HG03025 (cell line): Measurements from ENCODE around the gene NSG2.
"Not testable (repeated sequence)": the region's sequence is repeated elsewhere in the genome, so short reads cannot be mapped to it uniquely, and the experiment has no call there.

Experiments used
- ATAC-seq: cut with Tn5 transposase; IDR thresholded peaks from one replicate; pipeline ENCODE4 v1.9.1; 2021; ENCODE audit warnings: mild to moderate bottlenecking, moderate library complexity; ENCODE audit not compliant: unreplicated experiment, low FRiP score

Gene NSG2

DNA sequence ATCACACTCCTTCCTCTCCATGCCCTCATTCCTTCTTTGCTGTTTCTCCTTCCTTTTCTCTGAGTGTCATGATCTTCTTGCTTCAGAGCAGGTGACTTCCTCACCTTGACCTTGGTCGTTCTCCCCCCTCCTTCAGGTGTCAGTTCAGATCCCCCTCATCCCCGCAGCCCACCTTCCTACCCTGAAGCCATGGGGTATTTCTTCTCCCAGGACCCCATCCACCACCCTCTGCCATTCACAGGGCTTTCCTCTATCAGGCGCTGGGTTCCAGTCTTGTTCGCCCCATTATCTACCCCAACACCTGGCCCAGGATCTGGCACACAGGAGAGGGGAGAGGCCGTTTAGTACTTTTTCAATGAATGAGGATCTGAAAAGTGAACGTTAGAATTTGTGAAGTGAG, 101.0 kb downstream of the NSG2 start:
- ATAC-seq = no peak

- not testable (repeated sequence) for ATAC-seq
These were observed 101.5 kb downstream of the NSG2 start for GRCh38 chr5:174147012-174147411.

DNA sequence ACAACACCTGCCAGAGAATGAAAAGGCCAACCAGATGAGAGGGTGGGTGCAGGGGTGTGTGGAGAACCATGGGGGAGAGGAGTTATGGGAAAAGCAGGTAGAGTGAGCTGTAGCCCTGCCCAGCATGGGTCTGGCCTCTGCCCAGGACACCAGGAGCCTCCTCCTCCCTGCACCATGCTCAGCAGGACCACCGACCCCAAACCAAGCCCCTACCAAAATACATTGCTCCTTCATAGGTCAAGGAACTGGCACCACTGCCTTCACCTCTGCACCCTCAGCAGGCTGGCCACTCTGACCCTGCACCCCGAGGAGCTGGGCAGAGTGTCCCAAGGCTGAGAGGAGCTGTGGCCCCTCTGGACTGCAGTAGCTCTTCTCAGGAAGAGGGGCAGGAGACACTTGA, 102.0 kb downstream of the NSG2 start:
- ATAC-seq = no peak

- no peak for ATAC-seq
These were observed 103.2 kb downstream of the NSG2 start for GRCh38 chr5:174148721-174149120.

DNA sequence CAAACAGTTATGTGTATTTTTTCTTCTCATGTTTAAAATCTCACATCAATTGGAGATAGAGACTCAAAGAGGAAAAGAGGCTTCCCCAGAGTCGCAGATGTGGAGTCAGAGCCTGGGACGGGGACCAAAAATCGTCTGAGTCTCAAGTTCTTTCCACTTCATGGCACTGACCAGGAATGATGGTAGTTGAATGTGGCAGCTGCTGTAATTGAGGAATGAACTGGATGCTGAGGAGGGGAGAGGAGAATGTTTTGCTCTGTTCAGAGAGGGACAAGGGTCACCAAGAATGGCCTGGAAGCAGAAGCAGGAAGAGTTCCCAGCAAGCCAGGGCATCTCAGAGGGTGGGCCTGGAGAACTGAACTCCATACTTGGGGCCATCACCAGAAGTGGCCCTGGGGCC, 103.9 kb downstream of the NSG2 start:
- ATAC-seq = no peak

GRCh38 chr5:174149989-174150388, 104.5 kb downstream of the NSG2 start:
- ATAC-seq = no peak

GRCh38 chr5:174151599-174152181, 106.2 kb downstream of the NSG2 start:
- ATAC-seq = no peak

- ATAC-seq = no peak
These were observed 109.1 kb downstream of the NSG2 start for GRCh38 chr5:174154559-174154958.

- ATAC-seq = no peak
These were observed 109.8 kb downstream of the NSG2 start for GRCh38 chr5:174155281-174155680.

DNA sequence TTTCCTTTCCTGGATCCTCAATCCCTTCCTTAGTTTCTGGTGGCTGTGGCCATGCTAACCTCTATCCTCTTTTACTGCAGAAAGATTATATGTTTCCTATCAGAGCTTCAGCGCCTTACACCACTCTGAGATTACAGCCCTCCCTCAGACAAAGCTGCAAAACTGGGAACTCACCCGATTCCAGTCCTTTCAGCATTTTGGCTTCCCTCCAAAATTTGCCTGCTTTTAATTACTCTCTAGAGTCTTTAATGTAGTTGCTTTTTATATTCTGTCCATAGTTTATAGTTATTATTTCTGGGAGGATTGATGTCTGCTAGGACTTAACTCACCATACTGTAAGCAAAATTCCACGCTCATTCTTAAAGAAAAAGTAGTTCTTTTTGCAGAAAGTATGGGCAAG, 110.2 kb downstream of the NSG2 start:
- ATAC-seq = no peak

DNA sequence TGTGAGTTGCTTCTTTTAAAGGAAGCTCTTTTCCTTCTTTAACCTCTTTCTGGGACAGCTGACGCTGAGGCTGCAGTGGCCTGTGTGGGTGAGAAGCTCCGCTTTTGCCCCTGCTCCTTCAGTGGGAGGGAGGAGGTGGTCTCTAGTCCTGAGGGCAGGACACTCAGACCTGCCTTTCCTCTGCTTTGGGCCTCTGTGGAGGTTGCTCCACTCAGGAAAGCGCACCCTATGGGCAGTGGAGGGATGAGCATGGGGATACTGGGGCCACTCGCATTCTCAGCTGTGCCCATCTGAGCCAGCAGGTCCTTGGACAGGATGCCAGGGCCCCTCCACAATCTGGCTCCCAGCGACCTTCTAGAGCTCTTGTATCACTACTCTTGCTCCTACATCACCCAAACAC, 111.5 kb downstream of the NSG2 start:
- no peak for ATAC-seq
